ENCODE data around the gene FMO2.
"Not testable (repeated sequence)": the region's sequence is repeated elsewhere in the genome, so short reads cannot be mapped to it uniquely, and the experiment has no call there.

FMO2 gene

GRCh38 chr1:171217658-171218443 lies 32.8 kb downstream of the FMO2 start:
- DNase-seq (ENCODE audit: low read depth, low spot score), result no peak
- peak overlapping the region; percentile 53 for H3K27ac ChIP-seq

GRCh38 chr1:171218661-171219060 lies 33.6 kb downstream of the FMO2 start:
- peak overlapping the region; percentile 53 for H3K27ac ChIP-seq
- no peak for DNase-seq (ENCODE audit: low read depth, low spot score)

- peak overlapping the region; percentile 53 for H3K27ac ChIP-seq
- DNase-seq (ENCODE audit: low read depth, low spot score), result no peak
These were observed 34.4 kb downstream of the FMO2 start for GRCh38 chr1:171219346-171220080.

- DNase-seq (ENCODE audit: low read depth, low spot score), result no peak
- peak overlapping the region; percentile 53 for H3K27ac ChIP-seq
These were observed 35.0 kb downstream of the FMO2 start for GRCh38 chr1:171220081-171220420.

GRCh38 chr1:171220581-171221054 lies 35.5 kb downstream of the FMO2 start:
- no peak for DNase-seq (ENCODE audit: low read depth, low spot score)
- H3K27ac ChIP-seq, result peak overlapping the region; percentile 53

GRCh38 chr1:171221665-171222591 lies 36.8 kb downstream of the FMO2 start:
- DNase-seq (ENCODE audit: low read depth, low spot score), result no peak
- peak overlapping the region; percentile 53 for H3K27ac ChIP-seq

GRCh38 chr1:171222936-171223335 lies 37.8 kb downstream of the FMO2 start:
- H3K27ac ChIP-seq, result peak overlapping the region; percentile 69
- DNase-seq (ENCODE audit: low read depth, low spot score), result no peak

- DNase-seq (ENCODE audit: low read depth, low spot score), result peak; percentile 24
- H3K27ac ChIP-seq, result peak overlapping the region; percentile 69
These were observed 39.2 kb downstream of the FMO2 start for GRCh38 chr1:171224257-171224656.

GRCh38 chr1:171226747-171227370 lies 41.8 kb downstream of the FMO2 start:
- DNase-seq (ENCODE audit: low read depth, low spot score), result peak; percentile 26

GRCh38 chr1:171231326-171231725 lies 46.2 kb downstream of the FMO2 start:
- H3K27ac ChIP-seq, result no peak overlapping the region
- no peak for DNase-seq (ENCODE audit: low read depth, low spot score)

More at GRCh38 chr1:171226747-171227370, 41.8 kb downstream of the FMO2 start:
- no peak overlapping the region for H3K27ac ChIP-seq

GRCh38 chr1:171233183-171233582 lies 48.1 kb downstream of the FMO2 start:
- no peak for DNase-seq (ENCODE audit: low read depth, low spot score)
- H3K27ac ChIP-seq, result no peak overlapping the region

GRCh38 chr1:171236231-171236630 lies 51.1 kb downstream of the FMO2 start:
- not testable (repeated sequence) for H3K27ac ChIP-seq; DNase-seq (ENCODE audit: low read depth, low spot score)

GRCh38 chr1:171243878-171244277 lies 58.8 kb downstream of the FMO2 start:
- DNase-seq (ENCODE audit: low read depth, low spot score), result no peak
- no peak overlapping the region for H3K27ac ChIP-seq

GRCh38 chr1:171245458-171246064 lies 60.5 kb downstream of the FMO2 start:
- no peak overlapping the region for H3K27ac ChIP-seq
- no peak for DNase-seq (ENCODE audit: low read depth, low spot score)

GRCh38 chr1:171247501-171247900 lies 62.4 kb downstream of the FMO2 start:
- H3K27ac ChIP-seq, result no peak overlapping the region
- DNase-seq (ENCODE audit: low read depth, low spot score), result no peak

- no peak for DNase-seq (ENCODE audit: low read depth, low spot score)
- no peak within 1 kb of the TSS for H3K27ac ChIP-seq
These were observed 63.2 kb downstream of the FMO2 start, which contains the start of gene FMO1 for GRCh38 chr1:171248302-171248701. Gene FMO1, plus strand, starts transcription at chr1:171248494. Its CDS starts 9,594 bp downstream, at chr1:171258088.

GRCh38 chr1:171248841-171249240 lies 63.7 kb downstream of the FMO2 start:
- no peak overlapping the region for H3K27ac ChIP-seq
- DNase-seq (ENCODE audit: low read depth, low spot score), result no peak

GRCh38 chr1:171250263-171250662 lies 65.2 kb downstream of the FMO2 start:
- no peak for DNase-seq (ENCODE audit: low read depth, low spot score)
- H3K27ac ChIP-seq, result no peak overlapping the region

Data from epithelial cell of prostate (primary cell).